H9 (cell line): Measurements from ENCODE around the gene R3HDML. TPM values are rescaled to one million over a fixed set of nuclear protein-coding genes. Genes with fewer than 3 reads are reported as not detected.

Experiments
- DNase-seq: peaks from one replicate; pipeline ENCODE4 v3.0.0-alpha.2; 2017
- H2AFZ ChIP-seq: one replicate; pipeline ENCODE4 v1.6.1; 2013; ENCODE audit warnings: mild to moderate bottlenecking, low read length, control low read depth, moderate library complexity
- H2AK5ac ChIP-seq: 2 replicates; pipeline ENCODE4 v1.6.1; 2013; ENCODE audit warnings: low read length, control low read depth, mixed read lengths; ENCODE audit not compliant: insufficient read length
- H2BK120ac ChIP-seq: one replicate; pipeline ENCODE4 v1.6.1; 2013; ENCODE audit warnings: low read depth, mild to moderate bottlenecking, low read length, control low read depth, inconsistent platforms; ENCODE audit not compliant: poor library complexity, severe bottlenecking
- H2BK12ac ChIP-seq: 2 replicates; pipeline ENCODE4 v1.6.1; 2013; ENCODE audit warnings: low read length, control low read depth, mixed read lengths, low read depth; ENCODE audit not compliant: insufficient read length
- H2BK15ac ChIP-seq: 2 replicates; pipeline ENCODE4 v1.6.1; 2013; ENCODE audit warnings: low read depth, low read length, control low read depth
- H2BK20ac ChIP-seq: one replicate; pipeline ENCODE4 v1.6.1; 2013; ENCODE audit warnings: low read depth, mild to moderate bottlenecking, low read length, control low read depth, inconsistent platforms; ENCODE audit not compliant: poor library complexity, severe bottlenecking
- H2BK5ac ChIP-seq: 2 replicates; pipeline ENCODE4 v1.6.1; 2013; ENCODE audit warnings: low read length, control low read depth, mixed read lengths; ENCODE audit not compliant: insufficient read length
- H3K14ac ChIP-seq: 2 replicates; pipeline ENCODE4 v1.6.1; 2013; ENCODE audit warnings: low read length, control low read depth; ENCODE audit not compliant: insufficient read depth
- H3K18ac ChIP-seq: 2 replicates; pipeline ENCODE4 v1.6.1; 2013; ENCODE audit warnings: low read depth, mild to moderate bottlenecking, mixed read lengths, low read length, control low read depth; ENCODE audit not compliant: insufficient read length
- H3K23ac ChIP-seq: 2 replicates; pipeline ENCODE4 v1.6.1; 2013; ENCODE audit warnings: low read length, control low read depth, mixed read lengths, low read depth; ENCODE audit not compliant: insufficient read length
- H3K23me2 ChIP-seq: 2 replicates; pipeline ENCODE4 v1.6.1; 2013; ENCODE audit warnings: low read depth, mild to moderate bottlenecking, mixed read lengths, low read length, control low read depth; ENCODE audit not compliant: insufficient read length, poor library complexity, severe bottlenecking
- H3K27ac ChIP-seq: 2 replicates; pipeline ENCODE4 v1.5.1; 2013; ENCODE audit warnings: low read length, control low read depth, mixed read lengths, low read depth; ENCODE audit not compliant: insufficient read length
- H3K27me3 ChIP-seq: 2 replicates; pipeline ENCODE4 v1.6.1; 2013; ENCODE audit warnings: low read length, control low read depth, inconsistent platforms; ENCODE audit not compliant: insufficient read depth
- H3K4ac ChIP-seq: 2 replicates; pipeline ENCODE4 v1.6.1; 2013; ENCODE audit warnings: low read depth, mild to moderate bottlenecking, control low read depth, inconsistent platforms, low read length, moderate library complexity
- H3K4me1 ChIP-seq: 2 replicates; pipeline ENCODE4 v1.6.1; 2013; ENCODE audit warnings: low read length, control low read depth, inconsistent platforms; ENCODE audit not compliant: insufficient read depth
- H3K4me2 ChIP-seq: 2 replicates; pipeline ENCODE4 v1.6.1; 2013; ENCODE audit warnings: low read length, control low read depth, mixed read lengths; ENCODE audit not compliant: insufficient read length, insufficient read depth
- H3K56ac ChIP-seq: 2 replicates; pipeline ENCODE4 v1.6.1; 2013; ENCODE audit warnings: low read depth, mild to moderate bottlenecking, mixed read lengths, low read length, control low read depth; ENCODE audit not compliant: insufficient read length
- H3K79me1 ChIP-seq: 2 replicates; pipeline ENCODE4 v1.6.1; 2013; ENCODE audit warnings: low read depth, mild to moderate bottlenecking, moderate library complexity, low read length, control low read depth, inconsistent platforms; ENCODE audit not compliant: insufficient read depth, poor library complexity, severe bottlenecking
- H3K79me2 ChIP-seq: 2 replicates; pipeline ENCODE4 v1.6.1; 2013; ENCODE audit warnings: low read length, control low read depth, inconsistent platforms; ENCODE audit not compliant: insufficient read depth
- H3K9ac ChIP-seq: 2 replicates; pipeline ENCODE4 v1.6.1; 2013; ENCODE audit warnings: low read length, control low read depth, mixed read lengths; ENCODE audit not compliant: insufficient read length; ENCODE audit errors: extremely low read depth
- H3K9me3 ChIP-seq: one replicate; pipeline ENCODE4 v1.6.1; 2013; ENCODE audit warnings: low read depth, low read length, inconsistent platforms; ENCODE audit not compliant: control insufficient read depth
- H3T11ph ChIP-seq: one replicate; pipeline ENCODE4 v1.6.1; 2013; ENCODE audit warnings: mild to moderate bottlenecking, low read length, control low read depth, inconsistent platforms
- H4K20me1 ChIP-seq: one replicate; pipeline ENCODE4 v1.6.1; 2013; ENCODE audit not compliant: control insufficient read depth, insufficient read length, insufficient read depth
- H4K5ac ChIP-seq: 2 replicates; pipeline ENCODE4 v1.6.1; 2013; ENCODE audit warnings: low read depth, mild to moderate bottlenecking, mixed read lengths, low read length, control low read depth; ENCODE audit not compliant: insufficient read length
- H4K8ac ChIP-seq: replicated peaks from 2 replicates; pipeline ENCODE4 v1.6.1; 2013; ENCODE audit warnings: low read length, control low read depth, mixed read lengths, low read depth; ENCODE audit not compliant: insufficient read length
- H4K91ac ChIP-seq: 2 replicates; pipeline ENCODE4 v1.6.1; 2013; ENCODE audit warnings: low read depth, mild to moderate bottlenecking, moderate library complexity, mixed read lengths, low read length, control low read depth; ENCODE audit not compliant: insufficient read length
- H3K27ac Mint-ChIP-seq, 3 experiments: 2 replicates in 2 of 3; 3 replicates in 1 of 3; pipeline ENCODE4 v1.8.0; 2020 to 2021; ENCODE audit warnings: mixed read lengths in 3 of 3, mild to moderate bottlenecking in 1 of 3, moderate library complexity in 1 of 3
- H3K27me3 Mint-ChIP-seq: 2 replicates; pipeline ENCODE4 v1.8.0; 2021; ENCODE audit warnings: low read depth, mild to moderate bottlenecking, moderate library complexity, mixed read lengths
- H3K36me3 Mint-ChIP-seq, 3 experiments: 2 replicates in 2 of 3; 3 replicates in 1 of 3; pipeline ENCODE4 v1.8.0; 2020 to 2021; ENCODE audit warnings: low read depth in 3 of 3, mixed read lengths in 3 of 3; ENCODE audit not compliant: insufficient read depth in 1 of 3
- H3K4me1 Mint-ChIP-seq, 2 experiments: 2 replicates each; pipeline ENCODE4 v1.8.0; 2020; ENCODE audit warnings: mixed read lengths in 2 of 2
- H3K4me3 Mint-ChIP-seq, 2 experiments: 2 replicates in 1 of 2; 3 replicates in 1 of 2; pipeline ENCODE4 v1.8.0; 2020 to 2021; ENCODE audit warnings: mild to moderate bottlenecking in 2 of 2, mixed read lengths in 2 of 2, moderate library complexity in 1 of 2
- H3K9me3 Mint-ChIP-seq, 2 experiments: 2 replicates in 1 of 2; 3 replicates in 1 of 2; pipeline ENCODE4 v1.8.0; 2020; ENCODE audit warnings: mild to moderate bottlenecking in 2 of 2, mixed read lengths in 2 of 2, moderate library complexity in 1 of 2
- CTCF ChIP-seq: fragments of 200-600 bp; sonication (generic); conservative IDR thresholded peaks from 3 replicates; pipeline ENCODE4 v1.8.0; 2021; ENCODE audit warnings: antibody characterized with exemption, mild to moderate bottlenecking
- WGBS: extraction: QIAGEN DNeasy Blood & Tissue Kit; methylation state at CpG from one replicate; pipeline ENCODE4 v1.1.7; 2013; ENCODE audit warnings: missing lambda C conversion rate, low lambda C conversion rate, mixed read lengths; ENCODE audit not compliant: insufficient read length; ENCODE audit errors: extremely low coverage; 5-methylcytosine and 5-hydroxymethylcytosine counted together
- total RNA-seq: library from RNA; stranded (reverse); gene quantifications from 2 replicates; pipeline ENCODE4 v1.2.1, GENCODE V29; 2021

Gene R3HDML
- total RNA-seq, 1 experiment from 2014 or later: not detected

GRCh38 chr20:44370639-44371218, 33.9 kb downstream of the R3HDML start:
- H3K9ac ChIP-seq: no peak overlapping the region
- H3K27ac ChIP-seq: no peak overlapping the region
- H4K8ac ChIP-seq: no peak overlapping the region

More at GRCh38 chr20:44370639-44371218, 33.9 kb downstream of the R3HDML start:
- no peak overlapping the region for H2BK12ac ChIP-seq
- no peak overlapping the region for H3K23ac ChIP-seq
- peaks cover 0 to 2% of the 10 kb centered on the region in 2 experiments; a peak in 1 of 5 replicates for H3K9me3 Mint-ChIP-seq
- no peak overlapping the region for H3K4me2 ChIP-seq
- H3K27me3 ChIP-seq: no peaks in the 10 kb centered on the region
- no peak overlapping the region for H4K5ac ChIP-seq
- H3K27me3 Mint-ChIP-seq: no peaks in the 10 kb centered on the region
- H2BK120ac ChIP-seq: no peak overlapping the region
- H2BK5ac ChIP-seq: no peak overlapping the region
- H3K4me3 Mint-ChIP-seq: no peak overlapping the region
- no peaks in the 10 kb centered on the region for H4K20me1 ChIP-seq
- H3K56ac ChIP-seq: no peak overlapping the region
- H3K4me1 ChIP-seq: no peaks in the 10 kb centered on the region
- no peaks in the 10 kb centered on the region for H3K79me1 ChIP-seq
- no peak overlapping the region for H3K18ac ChIP-seq
- no peaks in the 10 kb centered on the region for H3K36me3 Mint-ChIP-seq
- H2AK5ac ChIP-seq: no peak overlapping the region
- H4K91ac ChIP-seq: no peak overlapping the region
- peaks cover 7 to 8% of the 10 kb centered on the region in 2 experiments for H3K4me1 Mint-ChIP-seq
- H3K23me2 ChIP-seq: no peaks in the 10 kb centered on the region
- peak; percentile 43 for DNase-seq
- H2AFZ ChIP-seq: no peak overlapping the region
- H3K14ac ChIP-seq: no peak overlapping the region
- H3K27ac Mint-ChIP-seq: peak overlapping the region in 2 of 3 experiments; percentile 15 to 86; a peak in 4 of 7 replicates
- no peaks in the 10 kb centered on the region for H3K79me2 ChIP-seq
- no CpG with 5 or more reads among the region's 9 CpGs for WGBS
- H2BK15ac ChIP-seq: no peak overlapping the region
- TF ChIP-seq CTCF: no peak
- H3K4ac ChIP-seq: no peak overlapping the region
- H2BK20ac ChIP-seq: no peak overlapping the region
- no peaks in the 10 kb centered on the region for H3K9me3 ChIP-seq
- H3T11ph ChIP-seq: no peak overlapping the region
